Vagina (tissue), 2 donors: ENCODE measurements around the gene SH3RF2.

ENCODE experiments used
- POLR2A ChIP-seq, 2 donors: fragments of 450-650 bp; IDR thresholded peaks; one replicate each; pipeline ENCODE4 v1.6.1; 2017; ENCODE audit warnings: antibody characterized with exemption in 2 of 2, mild to moderate bottlenecking in 2 of 2, moderate library complexity in 2 of 2
- TF ChIP-seq, protein P1 (sequence below), 3 experiments: fragments of 450-650 bp in 2 of 3; fragments of 200-600 bp in 1 of 3; sonication (generic) in 1 of 3; IDR thresholded peaks; one replicate each; pipeline ENCODE4 v1.5.1; 2017 to 2019; ENCODE audit warnings: antibody characterized with exemption in 3 of 3, mild to moderate bottlenecking in 2 of 3, moderate library complexity in 2 of 3

DNA sequence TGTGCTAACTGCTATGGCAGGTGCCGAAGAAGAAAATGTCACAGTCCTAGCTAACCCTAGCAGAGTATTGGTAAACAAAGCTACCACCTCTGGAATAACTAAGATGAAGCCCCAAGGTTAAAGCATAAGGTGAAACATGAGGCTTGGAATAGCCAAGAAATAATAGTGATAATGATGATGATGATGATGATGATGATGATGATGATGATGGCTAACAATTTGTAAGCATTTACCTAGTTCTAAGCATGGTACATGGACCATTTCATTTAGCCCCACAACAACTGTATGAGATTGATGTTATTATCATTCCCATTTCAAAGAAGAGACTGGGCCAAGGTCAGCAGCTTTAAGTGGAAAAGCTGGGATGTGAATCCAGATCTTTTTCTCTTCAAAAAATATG is 35.3 kb downstream of the SH3RF2 start:
- TF ChIP-seq, protein P1, sequence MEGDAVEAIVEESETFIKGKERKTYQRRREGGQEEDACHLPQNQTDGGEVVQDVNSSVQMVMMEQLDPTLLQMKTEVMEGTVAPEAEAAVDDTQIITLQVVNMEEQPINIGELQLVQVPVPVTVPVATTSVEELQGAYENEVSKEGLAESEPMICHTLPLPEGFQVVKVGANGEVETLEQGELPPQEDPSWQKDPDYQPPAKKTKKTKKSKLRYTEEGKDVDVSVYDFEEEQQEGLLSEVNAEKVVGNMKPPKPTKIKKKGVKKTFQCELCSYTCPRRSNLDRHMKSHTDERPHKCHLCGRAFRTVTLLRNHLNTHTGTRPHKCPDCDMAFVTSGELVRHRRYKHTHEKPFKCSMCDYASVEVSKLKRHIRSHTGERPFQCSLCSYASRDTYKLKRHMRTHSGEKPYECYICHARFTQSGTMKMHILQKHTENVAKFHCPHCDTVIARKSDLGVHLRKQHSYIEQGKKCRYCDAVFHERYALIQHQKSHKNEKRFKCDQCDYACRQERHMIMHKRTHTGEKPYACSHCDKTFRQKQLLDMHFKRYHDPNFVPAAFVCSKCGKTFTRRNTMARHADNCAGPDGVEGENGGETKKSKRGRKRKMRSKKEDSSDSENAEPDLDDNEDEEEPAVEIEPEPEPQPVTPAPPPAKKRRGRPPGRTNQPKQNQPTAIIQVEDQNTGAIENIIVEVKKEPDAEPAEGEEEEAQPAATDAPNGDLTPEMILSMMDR (IDR thresholded peaks at IDR 0.05) = no peak
- no peak for TF ChIP-seq POLR2A (IDR thresholded peaks at IDR 0.05)
